ENCODE measurements around the gene AUH. TPM values are rescaled to one million over a fixed set of nuclear protein-coding genes. Genes with fewer than 3 reads are reported as not detected.

The AUH gene
- total RNA-seq, 1 experiment from 2014 or later: 29.0 TPM

DNA sequence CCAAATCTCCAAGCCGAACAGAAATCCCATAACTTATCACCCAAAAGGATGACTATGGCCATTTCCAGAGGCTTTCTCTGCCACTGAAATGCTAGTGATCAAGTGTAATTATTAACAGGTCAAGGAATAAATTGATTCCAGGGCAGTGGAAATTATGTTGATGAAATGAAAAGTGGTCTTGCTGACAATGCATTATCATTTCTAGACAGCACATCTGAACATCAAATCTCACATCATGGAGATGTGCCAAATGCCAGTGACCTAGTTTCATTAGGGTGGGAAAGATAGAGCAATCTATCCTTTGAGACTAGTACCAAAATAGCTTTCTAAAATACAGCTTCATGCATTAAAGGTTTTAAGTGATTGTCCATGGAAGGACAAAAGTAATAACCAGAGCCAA is 86.1 kb downstream of the AUH start:
- no TSS peak for BruUV-seq (replicated peaks)
- no peak overlapping the region for H3K4me2 ChIP-seq (ENCODE audit: low read length)
- H3K9me2 ChIP-seq (ENCODE audit: insufficient read depth): no peaks in the 10 kb centered on the region
- H3K27ac ChIP-seq (ENCODE audit: low read depth, low read length): no peak overlapping the region
- intact Hi-C loops (cut with micrococcal nuclease): no loop called here
- H3K4me1 ChIP-seq (ENCODE audit: control insufficient read depth in 1 of 2, insufficient read depth in 2 of 2, low read length in 2 of 2): peaks cover 2 to 14% of the 10 kb centered on the region in 2 experiments; a peak in 2 of 4 replicates
- DNase-seq (ENCODE audit: low read depth, low spot score): no peak
- ATAC-seq: no peak
- H3K79me2 ChIP-seq (ENCODE audit: insufficient read depth, low read length): no peaks in the 10 kb centered on the region; the same call in 1 of the 2 replicates
- RAD21 ChIA-PET (ENCODE audit: low non-redundant PET in 1 of 2, low total read pairs in 2 of 2, uncharacterized antibody in 2 of 2, unreplicated experiment in 2 of 2): no interaction called here
- TF ChIP-seq EZH2phosphoT487 (IDR thresholded peaks at IDR 0.05; ENCODE audit: borderline replicate concordance) (no peak), SIN3A (IDR thresholded peaks at IDR 0.05; ENCODE audit: low read depth) (no peak), EZH2 (IDR thresholded peaks at IDR 0.05) (no peak), YY1 (IDR thresholded peaks at IDR 0.05; ENCODE audit: extremely low read depth, insufficient replicate concordance, low read depth, low read length) (no peak), CTCF (IDR thresholded peaks at IDR 0.05 in 2 of 3, conservative IDR thresholded peaks at IDR 0.05 in 1 of 3; ENCODE audit: borderline replicate concordance in 1 of 3, insufficient read depth in 1 of 3, low read depth in 2 of 3, low read length in 2 of 3) (no peak), ZFX (IDR thresholded peaks at IDR 0.05) (no peak), FOSL1 (IDR thresholded peaks at IDR 0.05; ENCODE audit: low read depth) (no peak), ZNF274 (IDR thresholded peaks at IDR 0.05; ENCODE audit: low read depth, low read length) (no peak), RAD21 (IDR thresholded peaks at IDR 0.05; ENCODE audit: low read depth) (no peak), POLR2A (IDR thresholded peaks at IDR 0.05; ENCODE audit: borderline replicate concordance, extremely low read depth, insufficient read depth, insufficient read length) (no peak), CEBPB (IDR thresholded peaks at IDR 0.05; ENCODE audit: low read depth) (no peak)
- no peak overlapping the region for H3K9ac ChIP-seq (ENCODE audit: low read length)
- POLR2A ChIA-PET: no interaction called here
- CTCF ChIA-PET: no interaction called here
- H4K20me1 ChIP-seq (ENCODE audit: insufficient read depth): no peaks in the 10 kb centered on the region
- no peaks in the 10 kb centered on the region for H3K27me3 ChIP-seq (ENCODE audit: insufficient read depth, low read length)
- H3K4me3 ChIP-seq (replicated peaks in 1 of 2; ENCODE audit: low read depth in 1 of 2, low read length in 2 of 2): no peak overlapping the region
- H2AFZ ChIP-seq (ENCODE audit: low read depth, low read length, poor library complexity, severe bottlenecking): no peak overlapping the region
- H3K36me3 ChIP-seq (ENCODE audit: control insufficient read depth in 1 of 2, insufficient read depth in 2 of 2, low read length in 2 of 2): no peaks in the 10 kb centered on the region
- no peaks in the 10 kb centered on the region for H3K9me3 ChIP-seq (ENCODE audit: control insufficient read depth in 1 of 2, insufficient read depth in 1 of 2, low read depth in 1 of 2, low read length in 2 of 2)

Data from HCT116 (cell line).